ENCODE data around the gene PPP1R13B.

The PPP1R13B gene

GRCh38 chr14:103770902-103771301 is 76.5 kb downstream of the PPP1R13B start:
- no peak for DNase-seq

- DNase-seq = no peak
Observed at GRCh38 chr14:103770500-103770899, 76.9 kb downstream of the PPP1R13B start.

- DNase-seq = no peak
Observed at GRCh38 chr14:103767336-103767894, 80.0 kb downstream of the PPP1R13B start.

- no peak for DNase-seq
Observed at GRCh38 chr14:103765526-103765925, 81.8 kb downstream of the PPP1R13B start.

- no peak for DNase-seq
Observed at GRCh38 chr14:103763730-103764488, 83.5 kb downstream of the PPP1R13B start.

- peak; percentile 2 for DNase-seq
Observed at GRCh38 chr14:103762541-103762940, 84.8 kb downstream of the PPP1R13B start.

- DNase-seq = no peak
Observed at GRCh38 chr14:103762036-103762435, 85.3 kb downstream of the PPP1R13B start.

GRCh38 chr14:103758059-103758776 is 89.2 kb downstream of the PPP1R13B start:
- no peak for DNase-seq

- no peak for DNase-seq
Observed at GRCh38 chr14:103755060-103755459, 92.3 kb downstream of the PPP1R13B start.

- no peak for DNase-seq
Observed at GRCh38 chr14:103753774-103754173, 93.6 kb downstream of the PPP1R13B start.

GRCh38 chr14:103749860-103750259 is 97.5 kb downstream of the PPP1R13B start:
- no peak for DNase-seq

- DNase-seq = no peak
Observed at GRCh38 chr14:103749452-103749851, 97.9 kb downstream of the PPP1R13B start.

GRCh38 chr14:103748534-103748857 is 98.9 kb downstream of the PPP1R13B start:
- DNase-seq = no peak

- peak; percentile 59 for DNase-seq
Observed at GRCh38 chr14:103746701-103747100, 100.7 kb downstream of the PPP1R13B start.

GRCh38 chr14:103745424-103745823 is 102.0 kb downstream of the PPP1R13B start:
- no peak for DNase-seq

GRCh38 chr14:103744621-103745395 is 102.6 kb downstream of the PPP1R13B start:
- no peak for DNase-seq

- no peak for DNase-seq
Observed at GRCh38 chr14:103743691-103744090, 103.7 kb downstream of the PPP1R13B start.

GRCh38 chr14:103742499-103743255 is 104.7 kb downstream of the PPP1R13B start:
- no peak for DNase-seq

- DNase-seq = no peak
Observed at GRCh38 chr14:103741876-103742275, 105.5 kb downstream of the PPP1R13B start.

- DNase-seq = peak; percentile 19
Observed at GRCh38 chr14:103740991-103741689, 106.2 kb downstream of the PPP1R13B start.

GRCh38 chr14:103739793-103740501 is 107.4 kb downstream of the PPP1R13B start:
- DNase-seq = no peak
